Measurements from ENCODE around the gene SCGB1C1. TPM values are rescaled to one million over a fixed set of nuclear protein-coding genes. Genes with fewer than 3 reads are reported as not detected.
"Not testable (repeated sequence)": the region's sequence is repeated elsewhere in the genome, so short reads cannot be mapped to it uniquely, and the experiment has no call there.

Gene SCGB1C1
- polyA plus RNA-seq (not detected in 3 replicates), polyA minus RNA-seq (not detected in 3 replicates)
- polyA plus RNA-seq (2011; ENCODE audit: low read depth) = not detected
- not detected in 2 replicates for polyA plus RNA-seq (2011; cell fraction: cytosol; rRNA removed)
- not detected in 2 replicates for polyA plus RNA-seq (2011; cell fraction: nucleus; rRNA removed)
- polyA plus RNA-seq (2012; ENCODE audit: low replicate concordance) = not detected in 2 replicates
- not detected for polyA minus RNA-seq (2011; cell fraction: cytosol; rRNA and poly(A)+ RNA removed)
- not detected in 2 replicates for polyA minus RNA-seq (2011; cell fraction: nucleus; rRNA and poly(A)+ RNA removed)

DNA sequence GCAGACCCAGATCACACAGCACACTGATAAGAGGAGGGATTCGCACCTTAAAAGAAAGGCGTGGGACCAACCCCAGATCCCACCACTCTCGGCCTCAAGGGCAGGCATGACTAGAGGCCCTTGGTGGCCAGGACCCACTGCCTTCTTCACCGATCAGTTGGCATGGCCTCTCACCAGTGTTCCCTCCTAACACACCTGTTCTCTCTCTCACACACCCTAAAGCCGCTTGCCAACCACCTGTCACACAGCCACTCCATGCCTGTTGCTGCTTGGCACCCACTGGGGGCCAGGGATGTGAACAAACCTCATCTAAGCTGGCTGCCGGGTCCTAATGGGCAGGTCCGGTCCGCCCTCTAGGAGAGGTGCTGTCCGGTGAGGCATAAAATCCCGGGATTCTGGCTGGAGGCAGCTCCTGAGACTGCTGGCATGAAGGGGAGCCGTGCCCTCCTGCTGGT lies at the start of gene SCGB1C1:
Gene SCGB1C1, plus strand, starts transcription at position 405 of the 455 bp plus-strand sequence. Its CDS starts 22 bp downstream, at position 427.
- dilution Hi-C loops (cut with MboI; ENCODE audit: extremely low pct_ligation_motif_present, low sequenced_read_pairs); H2AFZ ChIP-seq (ENCODE audit: control insufficient read depth, low read length); H3K27me3 ChIP-seq (ENCODE audit: control insufficient read depth, extremely low read depth, insufficient read depth, low read length); H3K36me3 ChIP-seq (ENCODE audit: control insufficient read depth in 2 of 2, extremely low read depth in 1 of 2, insufficient read depth in 2 of 2, low read length in 2 of 2); H4K20me1 ChIP-seq (ENCODE audit: control insufficient read depth, extremely low read depth, insufficient read depth, low read length); H3K4me1 ChIP-seq (ENCODE audit: control insufficient read depth, extremely low read depth, insufficient read depth, low read length); H3K9ac ChIP-seq (ENCODE audit: control insufficient read depth, extremely low read depth, insufficient read depth, low read length); H3K9me3 ChIP-seq (ENCODE audit: control insufficient read depth, low read depth, low read length); H3K4me2 ChIP-seq (ENCODE audit: control insufficient read depth, extremely low read depth, insufficient read depth, low read depth, low read length); FAIRE-seq; DNase-seq (ENCODE audit: low read depth, low spot score); H3K4me3 ChIP-seq (ENCODE audit: control insufficient read depth in 2 of 3, extremely low read depth in 1 of 3, insufficient read depth in 2 of 3, low read depth in 1 of 3, low read length in 3 of 3); H3K27ac ChIP-seq (ENCODE audit: control insufficient read depth, insufficient read depth, low read length); H3K9me1 ChIP-seq (ENCODE audit: control insufficient read depth, extremely low read depth, insufficient read depth, low read length); H3K79me2 ChIP-seq (ENCODE audit: control insufficient read depth, insufficient read depth, low read length): not testable (repeated sequence)

- H3K4me1 ChIP-seq (ENCODE audit: control insufficient read depth, extremely low read depth, insufficient read depth, low read length); H3K4me2 ChIP-seq (ENCODE audit: control insufficient read depth, extremely low read depth, insufficient read depth, low read depth, low read length); H4K20me1 ChIP-seq (ENCODE audit: control insufficient read depth, extremely low read depth, insufficient read depth, low read length); FAIRE-seq; H3K4me3 ChIP-seq (ENCODE audit: control insufficient read depth in 2 of 3, extremely low read depth in 1 of 3, insufficient read depth in 2 of 3, low read depth in 1 of 3, low read length in 3 of 3); dilution Hi-C loops (cut with MboI; ENCODE audit: extremely low pct_ligation_motif_present, low sequenced_read_pairs); H3K79me2 ChIP-seq (ENCODE audit: control insufficient read depth, insufficient read depth, low read length); H3K9ac ChIP-seq (ENCODE audit: control insufficient read depth, extremely low read depth, insufficient read depth, low read length); H3K27me3 ChIP-seq (ENCODE audit: control insufficient read depth, extremely low read depth, insufficient read depth, low read length); H2AFZ ChIP-seq (ENCODE audit: control insufficient read depth, low read length); H3K36me3 ChIP-seq (ENCODE audit: control insufficient read depth in 2 of 2, extremely low read depth in 1 of 2, insufficient read depth in 2 of 2, low read length in 2 of 2); H3K9me1 ChIP-seq (ENCODE audit: control insufficient read depth, extremely low read depth, insufficient read depth, low read length); H3K27ac ChIP-seq (ENCODE audit: control insufficient read depth, insufficient read depth, low read length); DNase-seq (ENCODE audit: low read depth, low spot score); H3K9me3 ChIP-seq (ENCODE audit: control insufficient read depth, low read depth, low read length): not testable (repeated sequence)
- TF ChIP-seq CTCF (optimal IDR thresholded peaks at IDR 0.05 in 1 of 3, IDR thresholded peaks at IDR 0.05 in 1 of 3, conservative IDR thresholded peaks at IDR 0.05 in 1 of 3; ENCODE audit: extremely low read depth in 1 of 3, insufficient read depth in 2 of 3, low read length in 3 of 3) = peak in 1 of 3 experiments; percentile 16
These were observed 12.6 kb upstream of the SCGB1C1 start for GRCh38 chr11:180242-180641.

DNA sequence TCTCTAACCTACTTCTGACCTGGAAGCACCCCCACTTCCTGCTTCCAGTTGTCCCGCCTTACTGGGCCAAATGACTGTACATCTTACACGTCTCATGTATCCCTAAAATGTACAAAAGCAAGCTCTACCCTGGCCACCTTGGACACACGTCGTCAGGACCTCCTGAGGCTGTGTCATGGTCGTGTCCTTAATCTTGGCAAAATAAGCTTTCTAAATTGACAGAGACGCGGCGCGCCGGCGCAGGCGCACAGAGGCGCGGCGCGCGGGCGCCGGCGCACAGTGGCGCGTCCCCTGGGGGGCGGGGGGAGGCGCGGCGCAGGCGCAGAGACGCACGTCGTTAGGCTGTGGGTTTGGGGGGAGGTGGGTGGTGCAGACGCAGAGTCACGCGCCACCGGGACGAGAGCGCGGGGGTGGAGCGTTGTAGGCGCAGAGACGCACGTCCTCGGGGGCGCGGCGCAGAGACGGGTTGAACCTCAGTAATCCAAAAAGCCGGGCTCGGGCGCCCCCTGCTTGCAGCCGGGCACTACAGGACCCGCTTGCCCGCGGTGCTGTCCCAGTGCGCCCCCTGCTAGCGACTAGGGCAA lies 3.6 kb upstream of the SCGB1C1 start:
- not testable (repeated sequence) for DNase-seq (ENCODE audit: low read depth, low spot score); H3K27ac ChIP-seq (ENCODE audit: control insufficient read depth, insufficient read depth, low read length)

More for the DNA sequence above, 3.6 kb upstream of the SCGB1C1 start:
- H4K20me1 ChIP-seq (ENCODE audit: control insufficient read depth, extremely low read depth, insufficient read depth, low read length); H3K27me3 ChIP-seq (ENCODE audit: control insufficient read depth, extremely low read depth, insufficient read depth, low read length); H3K4me2 ChIP-seq (ENCODE audit: control insufficient read depth, extremely low read depth, insufficient read depth, low read depth, low read length); H3K36me3 ChIP-seq (ENCODE audit: control insufficient read depth in 2 of 2, extremely low read depth in 1 of 2, insufficient read depth in 2 of 2, low read length in 2 of 2); H3K9me1 ChIP-seq (ENCODE audit: control insufficient read depth, extremely low read depth, insufficient read depth, low read length); H3K9me3 ChIP-seq (ENCODE audit: control insufficient read depth, low read depth, low read length); dilution Hi-C loops (cut with MboI; ENCODE audit: extremely low pct_ligation_motif_present, low sequenced_read_pairs); FAIRE-seq; H3K4me3 ChIP-seq (ENCODE audit: control insufficient read depth in 2 of 3, extremely low read depth in 1 of 3, insufficient read depth in 2 of 3, low read depth in 1 of 3, low read length in 3 of 3); H3K9ac ChIP-seq (ENCODE audit: control insufficient read depth, extremely low read depth, insufficient read depth, low read length); H3K4me1 ChIP-seq (ENCODE audit: control insufficient read depth, extremely low read depth, insufficient read depth, low read length); H3K79me2 ChIP-seq (ENCODE audit: control insufficient read depth, insufficient read depth, low read length); H2AFZ ChIP-seq (ENCODE audit: control insufficient read depth, low read length): not testable (repeated sequence)
